Amygdala (tissue), 56 donors: ENCODE data around the gene PRR23E.
A peak's percentile ranks its signal among the peaks of the same experiment; 100 is the strongest.

ENCODE experiments used
- DNase-seq, 56 donors: peaks; one replicate each; lab custom pipeline; 2025; lab: John Stamatoyannopoulos, UW

Gene PRR23E, protein sequence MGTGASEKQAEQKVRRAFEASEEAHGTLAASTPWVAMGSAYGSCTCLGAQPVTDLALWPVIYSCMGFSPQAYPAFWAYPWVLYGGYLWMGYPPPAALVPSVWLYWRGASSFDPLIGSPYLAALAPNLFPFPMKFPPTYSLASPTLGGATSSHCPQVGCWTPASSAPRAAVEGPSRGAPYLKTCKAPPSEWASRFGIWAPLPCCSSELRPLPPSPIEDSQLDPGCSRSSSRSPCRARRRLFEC

DNA sequence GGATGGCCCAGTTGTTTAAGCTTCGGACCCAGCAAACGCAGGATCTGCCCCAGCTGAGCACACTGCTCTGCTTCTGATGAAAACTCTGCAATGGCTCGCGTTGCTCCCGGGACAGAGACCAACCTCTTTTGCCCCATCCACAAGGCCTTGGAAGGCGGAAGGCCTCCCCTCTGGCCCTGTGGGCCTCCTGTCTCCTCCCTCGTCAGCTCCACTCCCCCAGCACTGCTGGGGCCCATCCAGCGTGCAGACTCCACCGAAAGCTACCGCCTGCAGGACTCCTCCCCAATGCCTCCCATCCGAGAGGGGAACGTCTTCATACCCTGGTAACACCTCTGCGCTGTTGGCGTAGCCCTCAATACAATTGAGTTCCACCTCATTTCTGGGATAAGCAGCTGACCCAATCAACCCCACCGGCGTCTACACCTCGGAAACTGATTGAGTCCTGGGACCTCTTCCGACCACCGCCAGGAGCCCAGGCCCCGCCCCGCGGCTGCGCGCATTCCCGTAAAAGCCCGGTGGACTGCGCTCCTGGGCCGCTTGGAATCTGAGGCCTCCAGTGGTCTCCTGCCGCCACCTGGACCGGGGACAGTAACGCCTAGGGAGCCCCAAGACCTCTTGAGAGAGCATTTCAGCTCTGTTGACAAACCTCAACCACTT lies at the start of gene PRR23E:
PRR23E (plus strand) TSS at position 556 of the 657 bp plus-strand sequence. CDS start 3,555 bp downstream, outside the sequence.
- no peak for DNase-seq

DNA sequence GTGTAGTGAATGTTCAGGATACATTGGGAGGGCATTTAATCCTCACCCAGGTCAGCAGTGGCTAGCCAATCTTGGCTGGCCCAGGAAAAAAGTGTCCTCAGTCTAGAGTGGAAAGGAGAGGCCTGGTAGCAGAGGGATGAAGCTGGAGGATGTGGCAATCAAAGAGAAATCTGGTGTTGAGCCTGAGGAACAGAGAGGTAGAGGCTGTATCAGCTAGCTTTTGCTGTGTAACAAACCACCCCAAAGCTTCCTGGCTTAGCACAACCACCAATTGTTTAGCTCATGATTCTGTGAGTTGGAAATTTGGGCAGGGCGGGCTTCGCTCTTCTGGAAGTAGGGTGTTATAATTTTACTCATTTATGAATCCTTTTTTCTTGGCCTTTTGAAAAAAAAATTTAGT lies 49.8 kb upstream of the PRR23E start:
- no peak for DNase-seq

DNA sequence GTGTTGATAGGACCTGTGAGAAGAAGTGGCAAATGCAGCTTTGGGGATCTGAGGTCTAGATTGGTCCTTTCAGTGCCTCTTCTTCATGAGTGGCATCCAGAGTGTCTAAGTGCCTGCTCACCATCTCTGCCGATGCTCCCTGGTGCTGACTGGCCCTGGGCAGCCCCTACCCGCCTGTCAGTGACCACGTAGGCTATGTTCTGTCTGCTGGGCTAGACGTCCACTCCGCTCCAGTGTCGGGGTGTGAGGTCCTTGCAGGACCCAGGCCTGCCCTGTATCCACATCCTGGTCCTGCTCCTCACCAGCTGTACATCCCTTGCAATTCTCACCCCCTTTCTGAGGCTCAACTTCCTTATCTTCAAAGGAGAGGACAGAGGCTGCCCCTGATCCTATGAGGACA lies 48.3 kb upstream of the PRR23E start:
- no peak for DNase-seq

DNA sequence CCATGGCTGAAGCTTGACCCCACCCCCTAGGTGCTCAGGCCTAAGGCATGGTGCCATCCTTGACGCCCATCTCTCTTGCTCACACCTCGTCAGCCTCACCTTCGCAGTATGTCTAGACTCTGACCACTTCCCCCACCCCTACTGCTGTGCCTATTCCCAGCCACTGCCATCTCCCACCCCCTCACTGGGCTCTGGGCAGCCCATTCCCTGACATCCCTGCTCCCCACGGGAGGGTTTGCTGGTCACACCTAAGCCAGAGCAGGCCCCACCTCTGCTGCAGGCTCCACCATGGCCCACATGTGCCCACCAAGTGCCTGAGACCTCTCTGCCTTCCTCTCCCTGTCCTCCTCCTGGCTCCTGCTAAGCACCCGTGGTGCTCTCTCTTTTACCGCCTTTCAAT lies 47.7 kb upstream of the PRR23E start:
- no peak for DNase-seq

DNA sequence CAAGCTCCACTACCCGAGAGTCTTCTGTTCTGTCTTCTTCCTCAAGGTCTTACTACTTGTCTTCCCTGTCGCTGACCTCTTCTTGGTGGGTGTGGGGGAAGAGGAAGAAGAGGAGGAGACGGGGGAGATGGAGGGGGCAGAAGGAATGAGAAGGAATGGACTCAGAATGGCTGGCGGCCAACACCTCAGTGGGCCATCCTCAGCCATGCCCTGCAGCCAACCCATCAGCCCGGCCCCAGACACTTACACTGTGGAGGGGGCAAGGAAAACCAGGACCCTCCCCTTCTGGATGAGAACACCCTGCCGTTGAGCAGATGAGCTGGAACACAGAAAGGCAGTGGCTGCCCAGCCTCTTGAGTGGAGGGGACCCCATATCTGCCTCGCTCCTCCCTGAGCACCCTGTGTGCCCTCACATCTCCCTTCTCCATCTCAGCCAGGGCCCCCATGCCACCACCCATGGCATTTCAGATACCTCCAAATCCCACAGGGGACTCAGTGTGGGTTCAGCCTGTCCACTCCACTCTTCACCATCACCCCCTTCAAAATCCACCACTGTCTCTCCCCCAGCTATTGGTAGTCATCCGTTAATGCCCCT lies 45.5 kb upstream of the PRR23E start:
- DNase-seq: no peak

DNA sequence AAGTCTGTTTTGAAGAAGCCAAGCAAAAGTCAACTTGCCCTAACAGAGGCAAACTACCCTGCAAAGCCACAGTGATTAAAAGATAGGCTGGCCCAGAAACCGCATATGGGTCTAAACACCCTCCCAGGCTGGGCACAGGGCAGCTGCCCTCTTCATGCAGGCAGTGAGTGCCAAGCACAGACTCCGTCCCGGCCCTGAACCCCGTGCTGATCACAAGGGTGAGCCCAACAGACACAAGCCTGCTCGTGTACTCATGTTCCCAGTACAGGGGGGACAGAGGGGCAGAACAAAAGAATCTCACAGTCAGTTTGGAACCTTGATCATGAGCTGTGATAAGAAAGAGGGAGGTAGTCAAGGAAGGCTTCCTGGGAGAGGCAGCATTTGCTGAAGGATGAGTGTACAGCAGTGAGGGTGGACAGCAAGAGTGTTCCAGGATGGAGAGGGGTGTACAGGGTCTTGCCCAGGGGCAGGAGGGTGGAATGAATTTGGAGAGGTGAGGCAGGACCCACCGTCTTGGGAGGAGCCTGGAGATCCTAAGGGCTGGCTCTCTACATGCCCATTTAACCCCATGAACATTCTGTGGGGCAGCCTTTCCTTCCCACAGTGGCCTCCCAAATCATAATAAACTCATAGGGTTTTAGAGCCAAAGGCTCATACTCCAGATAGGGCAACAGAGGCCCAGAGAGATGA lies 43.2 kb upstream of the PRR23E start:
- no peak for DNase-seq

DNA sequence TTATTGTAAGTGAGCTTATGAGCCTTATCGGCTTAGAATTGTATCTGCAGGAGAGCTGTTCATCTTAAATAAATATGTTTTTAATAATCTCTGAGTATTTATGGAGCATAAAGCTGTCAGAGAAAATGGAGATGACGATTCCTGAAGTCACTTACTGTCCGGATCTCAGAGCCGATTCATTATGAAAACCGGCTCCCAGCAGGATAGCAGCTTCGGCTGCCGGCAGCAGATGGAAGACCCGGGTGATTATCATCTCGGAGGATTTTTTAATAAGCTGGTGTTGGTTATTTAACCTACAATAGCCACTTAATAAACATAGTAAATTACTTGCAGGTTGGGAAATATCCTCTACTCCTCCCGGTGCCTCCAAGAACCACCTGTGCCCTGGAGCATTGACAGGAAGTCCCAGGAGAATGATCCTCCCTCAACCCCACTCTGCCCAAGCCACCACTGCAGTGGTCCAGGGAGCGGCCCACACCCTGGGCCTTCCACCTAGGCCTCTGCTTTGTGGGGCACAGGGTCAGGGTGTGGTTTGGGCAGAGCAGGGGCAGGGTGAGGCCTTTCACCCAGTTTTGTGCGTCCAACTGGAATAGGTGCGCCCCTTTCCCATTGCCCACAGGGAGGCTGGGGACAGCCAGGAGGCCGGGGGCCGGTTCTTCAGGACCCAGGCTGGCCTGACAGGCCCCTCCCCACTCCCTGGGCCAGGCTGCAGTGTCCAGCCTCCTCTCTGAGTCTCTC lies 42.2 kb upstream of the PRR23E start:
- no peak for DNase-seq

DNA sequence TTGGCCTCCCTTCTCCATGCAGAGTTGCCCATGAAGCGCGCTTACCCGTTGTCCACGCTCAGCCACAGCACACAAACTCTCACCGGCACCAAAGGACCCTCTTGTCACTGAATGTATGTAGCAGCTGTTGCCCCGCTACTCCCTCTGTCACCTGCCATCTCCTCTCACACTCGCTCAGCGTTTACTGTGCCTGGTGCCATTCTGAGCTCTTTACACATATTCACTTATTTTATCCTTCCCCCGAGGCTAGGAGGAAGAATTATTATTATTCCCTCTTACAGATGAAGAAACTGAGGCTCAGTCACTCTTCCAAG lies 41.7 kb upstream of the PRR23E start:
- no peak for DNase-seq

DNA sequence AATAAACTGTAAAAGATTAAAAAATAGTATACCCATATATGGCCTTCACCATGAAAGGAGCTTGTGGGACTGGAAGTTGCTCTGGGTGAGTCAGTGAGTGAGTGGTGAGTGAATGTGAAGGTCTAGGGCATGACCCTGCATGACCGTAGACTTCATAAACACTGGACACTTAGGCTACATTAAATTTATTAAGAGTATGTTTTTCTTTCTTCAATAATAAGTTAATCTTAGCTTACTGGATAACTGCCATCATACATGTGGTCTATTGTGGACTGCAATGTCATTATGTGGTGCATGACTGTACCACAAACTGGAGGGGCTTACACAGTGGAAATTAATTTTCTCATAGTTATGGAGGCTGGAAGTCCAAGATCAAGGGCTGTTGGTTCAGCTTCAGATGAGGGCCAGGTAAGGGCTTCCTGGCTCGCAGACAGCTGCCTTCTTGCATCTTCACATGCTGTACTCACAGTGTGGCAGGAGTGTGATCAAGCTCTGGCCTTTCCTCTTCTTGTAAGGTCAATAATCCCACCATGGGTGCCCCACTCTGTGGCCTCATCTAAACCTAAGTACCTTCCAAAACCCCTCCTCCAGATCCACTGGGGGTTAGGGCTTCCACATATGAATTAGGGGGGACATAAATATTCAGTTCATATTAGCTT lies 40.8 kb upstream of the PRR23E start:
- no peak for DNase-seq

DNA sequence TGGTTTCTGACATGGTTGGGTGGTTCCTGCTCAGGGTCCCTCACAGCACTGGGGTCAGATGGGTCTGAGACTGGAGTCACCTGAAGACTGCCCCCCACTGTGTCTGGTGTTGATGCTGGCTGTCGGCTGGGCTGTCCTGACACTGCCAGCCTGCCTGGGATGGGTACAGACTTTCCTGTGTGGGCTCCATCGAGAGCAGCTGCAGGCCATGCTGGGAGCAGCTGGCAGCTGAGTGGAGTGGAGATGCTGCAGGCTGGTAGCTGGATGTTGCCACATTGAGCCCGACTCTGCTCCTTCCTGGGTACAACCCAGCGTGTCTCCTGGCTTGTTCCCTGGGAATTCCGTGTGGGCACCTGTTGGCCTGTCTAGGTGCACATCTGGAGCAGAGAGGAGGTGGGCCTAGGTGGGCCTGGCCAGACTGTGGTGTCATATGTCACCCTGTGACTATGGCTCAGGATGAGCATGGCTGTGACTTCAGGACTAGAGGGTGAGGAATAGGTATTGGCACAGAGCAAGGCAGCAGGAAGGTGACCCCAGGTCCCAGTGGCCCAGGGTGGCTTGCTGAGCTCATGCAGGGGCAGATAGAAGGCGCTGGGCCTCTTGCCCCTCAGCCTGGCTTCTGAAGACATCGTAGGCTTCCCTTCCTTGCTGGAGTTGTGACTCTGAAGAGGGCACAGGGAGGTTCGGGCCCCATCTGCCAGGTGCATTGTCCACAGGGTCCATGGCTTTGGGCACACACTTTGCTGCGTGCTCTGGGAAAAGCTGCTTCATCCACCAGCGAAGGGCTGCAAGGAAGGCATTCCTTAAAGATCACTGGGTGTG lies 40.0 kb upstream of the PRR23E start:
- DNase-seq: no peak

DNA sequence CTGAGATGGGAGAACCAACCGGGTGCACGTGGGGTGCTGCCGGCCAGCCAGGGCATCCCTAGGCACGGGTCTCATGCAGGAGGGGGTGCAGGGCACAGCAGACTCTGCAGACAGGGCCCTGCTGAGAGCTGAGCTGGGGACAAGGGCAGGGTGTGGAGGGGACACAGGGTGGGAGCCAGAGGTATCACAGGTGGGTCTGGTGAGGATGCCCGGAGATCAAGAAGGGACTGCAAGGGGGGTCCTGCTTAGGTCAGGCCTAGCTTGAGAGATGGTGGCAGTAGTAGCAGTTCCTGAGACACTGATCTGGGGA lies 39.5 kb upstream of the PRR23E start:
- no peak for DNase-seq

DNA sequence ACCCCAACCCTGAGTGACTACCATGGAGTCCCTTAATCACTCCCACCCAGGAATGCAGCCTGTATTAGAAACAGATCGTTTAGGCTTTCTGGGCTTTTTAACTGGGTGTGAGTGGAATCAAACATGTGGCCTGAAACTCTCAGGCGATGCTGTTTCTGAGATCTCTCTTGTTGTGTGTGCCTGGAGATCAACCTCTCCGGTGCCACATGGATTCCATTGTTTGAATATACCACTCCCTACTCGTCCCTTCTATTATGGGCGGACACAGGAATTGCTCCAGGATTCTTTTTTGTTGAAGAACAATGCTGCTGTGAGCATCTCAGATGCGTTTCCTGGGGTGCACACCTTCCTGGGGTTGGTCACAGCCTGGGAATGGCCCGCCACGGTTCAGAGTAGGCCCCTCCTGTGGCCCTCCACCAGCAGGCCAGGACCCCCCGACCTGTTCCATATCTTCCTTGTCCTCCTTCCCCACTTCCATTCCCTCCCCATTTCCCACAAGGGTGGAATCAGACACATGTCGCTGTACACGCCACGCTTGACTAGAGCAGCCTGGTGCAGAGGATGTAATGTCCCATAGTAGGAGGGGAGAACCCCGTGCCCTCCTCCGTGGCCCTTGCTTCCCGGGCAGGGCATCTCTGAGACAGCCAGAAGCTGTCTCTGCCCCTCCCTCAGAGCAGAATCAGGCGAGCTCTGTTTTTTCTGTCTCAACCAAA lies 36.4 kb upstream of the PRR23E start:
- DNase-seq: no peak

DNA sequence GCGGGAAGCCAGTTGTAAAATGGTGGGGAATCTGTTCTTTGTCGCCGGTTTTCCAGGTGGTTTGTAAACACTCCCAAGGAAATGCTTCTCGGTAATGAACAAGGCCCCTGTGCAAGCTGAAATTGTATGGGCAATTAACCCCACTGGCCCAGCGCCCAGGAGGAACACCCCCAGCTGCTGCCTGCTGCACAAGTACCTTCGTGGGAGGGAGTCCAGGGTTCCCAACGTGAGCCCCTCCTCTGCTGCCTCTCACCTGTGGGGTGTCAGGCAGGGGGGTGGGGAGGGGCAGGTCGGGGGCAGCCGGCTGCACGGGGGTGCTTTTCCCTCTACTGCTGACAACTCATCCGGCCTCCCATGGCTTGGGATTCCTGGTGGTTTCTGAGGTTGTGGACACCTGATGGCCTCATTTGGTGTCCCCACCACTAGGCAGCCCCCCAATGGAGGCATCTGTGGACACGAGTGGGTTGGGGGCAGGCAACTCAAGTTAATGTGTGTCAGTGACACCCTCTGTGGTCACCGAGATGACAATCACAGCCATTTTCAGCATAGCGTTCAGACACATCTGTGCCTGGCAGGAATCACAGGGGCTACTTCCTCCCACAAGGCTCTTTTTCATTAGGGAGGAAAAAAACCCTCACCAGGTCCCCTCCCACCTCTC lies 35.6 kb upstream of the PRR23E start:
- DNase-seq: no peak

DNA sequence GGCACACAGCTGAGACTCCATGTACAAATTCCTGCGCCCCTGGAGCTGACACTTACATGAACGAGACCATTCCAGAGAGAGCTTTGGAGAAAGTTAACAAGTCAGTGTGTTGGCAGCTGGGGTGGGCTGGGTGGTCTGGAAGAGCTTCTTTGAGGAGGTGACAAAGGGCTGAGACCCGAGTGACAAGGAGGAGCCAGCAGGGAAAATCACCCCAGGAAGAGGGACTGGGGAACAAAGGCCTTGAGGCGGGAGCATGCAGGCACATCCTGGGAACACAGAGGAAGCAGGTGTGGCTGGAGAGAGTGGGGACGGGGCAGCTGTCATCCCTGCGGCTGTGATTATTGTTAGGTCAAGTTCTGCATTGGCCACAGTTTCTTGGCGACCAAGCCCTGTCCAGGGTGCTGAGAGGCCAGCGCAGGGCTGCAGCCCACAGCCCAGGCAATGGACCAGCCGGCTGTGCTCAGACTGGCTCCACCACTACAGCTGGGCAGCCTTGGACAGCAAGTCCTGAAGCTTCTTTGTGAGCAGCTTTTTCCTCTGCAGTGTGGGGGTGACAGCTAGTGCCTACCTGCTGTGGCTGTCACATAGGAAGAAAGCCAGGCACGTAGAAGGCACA lies 34.2 kb upstream of the PRR23E start:
- DNase-seq: peak in 3 of 56 donors; percentile 8 to 14 (median 12)

DNA sequence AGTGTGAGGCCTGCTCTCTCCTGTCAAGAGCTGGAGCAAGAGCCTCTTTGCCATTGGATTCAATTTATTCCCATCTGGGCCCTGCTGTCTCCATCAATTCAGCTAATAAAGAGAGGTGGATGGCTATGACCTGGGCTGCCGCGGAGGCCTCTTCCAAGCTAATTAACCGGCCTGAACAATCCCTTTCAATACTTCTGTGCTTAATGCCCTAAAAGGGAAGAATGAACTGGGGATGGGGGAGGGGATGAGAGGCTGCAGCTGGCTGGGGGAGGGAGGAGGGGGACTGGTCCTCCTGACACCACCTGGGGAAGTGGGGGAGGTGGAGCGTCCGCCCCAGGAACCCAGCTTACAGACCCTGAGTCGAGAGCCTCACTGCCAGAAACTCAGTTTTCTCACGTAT lies 33.4 kb upstream of the PRR23E start:
- no peak for DNase-seq

DNA sequence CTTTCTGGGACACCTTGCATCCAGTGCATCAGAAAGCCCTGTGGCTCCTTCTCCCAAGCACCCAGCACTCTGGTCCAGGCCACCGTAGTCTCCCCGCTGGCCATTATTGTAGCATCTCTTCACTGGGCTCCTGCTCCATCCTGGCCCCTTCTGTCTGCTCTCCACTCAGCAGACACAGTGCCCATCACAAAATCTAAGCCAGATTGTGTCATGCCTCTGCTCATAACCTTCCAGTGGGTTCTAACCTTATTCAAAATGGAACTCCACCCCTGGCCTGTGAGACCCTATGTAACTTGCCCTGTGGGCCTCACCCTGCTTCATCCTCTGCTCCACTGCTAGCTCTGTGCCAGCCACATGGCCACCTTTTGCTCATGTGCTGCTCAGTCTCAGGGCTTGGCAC lies 31.7 kb upstream of the PRR23E start:
- no peak for DNase-seq

DNA sequence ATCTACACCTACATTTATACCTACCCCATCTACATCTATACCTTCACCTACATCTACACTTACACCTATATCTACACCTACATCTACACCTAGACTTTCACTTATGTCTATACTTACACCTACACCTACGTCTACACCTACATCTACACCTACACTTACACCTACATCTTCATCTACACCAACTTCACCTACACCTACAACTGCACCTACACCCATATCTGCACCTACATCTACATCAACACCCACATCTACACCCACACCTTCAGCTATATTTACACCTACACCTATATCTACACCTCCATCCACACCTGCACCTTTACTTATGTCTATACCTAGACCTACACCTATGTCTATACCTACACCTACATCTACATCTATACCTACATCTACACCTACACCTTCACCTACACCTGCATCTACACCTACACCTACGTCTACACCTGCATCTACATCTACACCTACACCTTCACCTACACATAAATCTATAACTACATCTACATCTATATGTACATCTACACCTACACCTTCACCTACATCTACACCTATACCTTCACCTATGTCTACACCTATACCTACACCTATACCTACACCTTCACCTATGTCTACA lies 30.9 kb upstream of the PRR23E start:
- no peak for DNase-seq
